ENCODE measurements around the gene PIK3R2. TPM values are rescaled to one million over a fixed set of nuclear protein-coding genes. Genes with fewer than 3 reads are reported as not detected.

PIK3R2 gene
- total and polyA plus RNA-seq, 2 of the 13 experiments (the other 11 are each of a cell fraction or from before 2014, with no cell fraction given): 18.6 to 25.3 TPM

DNA sequence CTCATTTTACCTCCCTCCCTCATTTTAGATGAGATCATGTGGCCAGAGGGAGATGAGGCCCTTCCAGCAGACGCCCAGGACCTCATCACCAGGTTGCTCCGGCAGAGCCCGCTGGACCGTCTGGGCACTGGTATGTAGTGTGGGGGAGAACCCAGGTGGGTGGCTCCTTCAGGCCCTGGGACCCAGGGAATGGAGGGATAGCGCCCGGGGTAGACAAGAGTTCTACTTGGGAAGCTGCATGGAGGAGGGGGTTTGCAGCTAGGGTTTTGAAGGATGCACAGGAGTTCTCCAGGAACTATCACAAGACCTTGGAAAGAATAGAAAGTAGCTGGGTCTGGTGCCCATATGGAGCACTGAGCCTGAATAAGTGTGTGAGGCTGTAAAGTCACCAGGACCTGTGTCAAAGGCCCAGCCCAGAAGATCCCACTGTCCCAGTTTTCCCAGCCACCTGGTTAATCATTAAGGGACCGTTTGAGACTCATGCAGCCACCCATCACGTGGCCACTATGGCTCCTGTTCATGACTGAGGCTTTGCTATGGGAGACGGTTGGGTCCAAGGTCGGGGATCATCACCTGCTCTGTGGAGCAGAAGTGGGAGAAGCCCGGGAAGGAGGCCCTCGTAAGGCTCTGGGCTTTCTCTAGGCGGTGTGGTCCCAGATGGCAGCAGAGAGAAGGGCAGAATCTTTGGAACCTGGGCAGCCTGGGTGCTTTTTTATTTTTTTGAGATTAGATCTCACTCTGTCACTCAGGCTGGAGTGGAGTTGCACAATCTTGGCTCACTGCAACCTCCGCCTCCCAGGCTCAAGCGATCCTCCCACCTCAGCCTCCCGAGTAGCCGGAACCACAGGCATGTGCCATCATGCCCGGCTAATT is 17.0 kb upstream of the PIK3R2 start (continued):
- TF ChIP-seq RARG (CRISPR knock-in tag; IDR thresholded peaks at IDR 0.05; ENCODE audit: low read depth) (no peak), ZSCAN9 (CRISPR knock-in tag; IDR thresholded peaks at IDR 0.05; ENCODE audit: borderline replicate concordance) (0 out of 2 replicates have a peak, but pooled peaks have one; percentile 29), MAFG (CRISPR knock-in tag; IDR thresholded peaks at IDR 0.05) (no peak), PPARG (CRISPR knock-in tag; conservative IDR thresholded peaks at IDR 0.05) (no peak; the same call in none of the 2 replicates), ZNF225 (CRISPR knock-in tag; IDR thresholded peaks at IDR 0.05) (no peak), HNRNPLL (IDR thresholded peaks at IDR 0.05; ENCODE audit: low read depth, low read length, poor library complexity, severe bottlenecking) (no peak), ZNF549 (CRISPR knock-in tag; IDR thresholded peaks at IDR 0.05) (no peak), ZNF589 (CRISPR knock-in tag; conservative IDR thresholded peaks at IDR 0.05) (no peak), RFX1 (IDR thresholded peaks at IDR 0.05) (no peak), BRD4 (CRISPR knock-in tag; IDR thresholded peaks at IDR 0.05) (0 out of 2 replicates have a peak, but pooled peaks have one; percentile 66), ZNF546 (CRISPR knock-in tag; conservative IDR thresholded peaks at IDR 0.05) (no peak), ZNF354B (CRISPR knock-in tag; IDR thresholded peaks at IDR 0.05) (no peak), ELF4 (CRISPR knock-in tag; IDR thresholded peaks at IDR 0.05; ENCODE audit: borderline replicate concordance) (no peak), KAT2B (IDR thresholded peaks at IDR 0.05; ENCODE audit: borderline replicate concordance, low read depth, low read length) (no peak), FOXJ3 (CRISPR knock-in tag; IDR thresholded peaks at IDR 0.05; ENCODE audit: borderline replicate concordance) (no peak), KDM2A (CRISPR knock-in tag; IDR thresholded peaks at IDR 0.05; ENCODE audit: borderline replicate concordance, low read depth) (peak; percentile 26; the same call in 1 of the 2 replicates), SOX5 (CRISPR knock-in tag; IDR thresholded peaks at IDR 0.05; ENCODE audit: borderline replicate concordance) (peak; percentile 58; the same call in 1 of the 2 replicates), ZNF124 (CRISPR knock-in tag; IDR thresholded peaks at IDR 0.05) (0 out of 2 replicates have a peak, but pooled peaks have one; percentile 46)
- TF ChIP-seq, protein P1, sequence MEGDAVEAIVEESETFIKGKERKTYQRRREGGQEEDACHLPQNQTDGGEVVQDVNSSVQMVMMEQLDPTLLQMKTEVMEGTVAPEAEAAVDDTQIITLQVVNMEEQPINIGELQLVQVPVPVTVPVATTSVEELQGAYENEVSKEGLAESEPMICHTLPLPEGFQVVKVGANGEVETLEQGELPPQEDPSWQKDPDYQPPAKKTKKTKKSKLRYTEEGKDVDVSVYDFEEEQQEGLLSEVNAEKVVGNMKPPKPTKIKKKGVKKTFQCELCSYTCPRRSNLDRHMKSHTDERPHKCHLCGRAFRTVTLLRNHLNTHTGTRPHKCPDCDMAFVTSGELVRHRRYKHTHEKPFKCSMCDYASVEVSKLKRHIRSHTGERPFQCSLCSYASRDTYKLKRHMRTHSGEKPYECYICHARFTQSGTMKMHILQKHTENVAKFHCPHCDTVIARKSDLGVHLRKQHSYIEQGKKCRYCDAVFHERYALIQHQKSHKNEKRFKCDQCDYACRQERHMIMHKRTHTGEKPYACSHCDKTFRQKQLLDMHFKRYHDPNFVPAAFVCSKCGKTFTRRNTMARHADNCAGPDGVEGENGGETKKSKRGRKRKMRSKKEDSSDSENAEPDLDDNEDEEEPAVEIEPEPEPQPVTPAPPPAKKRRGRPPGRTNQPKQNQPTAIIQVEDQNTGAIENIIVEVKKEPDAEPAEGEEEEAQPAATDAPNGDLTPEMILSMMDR (CRISPR knock-in tag; IDR thresholded peaks at IDR 0.05): peak; percentile 27
- TF ChIP-seq, protein P2, sequence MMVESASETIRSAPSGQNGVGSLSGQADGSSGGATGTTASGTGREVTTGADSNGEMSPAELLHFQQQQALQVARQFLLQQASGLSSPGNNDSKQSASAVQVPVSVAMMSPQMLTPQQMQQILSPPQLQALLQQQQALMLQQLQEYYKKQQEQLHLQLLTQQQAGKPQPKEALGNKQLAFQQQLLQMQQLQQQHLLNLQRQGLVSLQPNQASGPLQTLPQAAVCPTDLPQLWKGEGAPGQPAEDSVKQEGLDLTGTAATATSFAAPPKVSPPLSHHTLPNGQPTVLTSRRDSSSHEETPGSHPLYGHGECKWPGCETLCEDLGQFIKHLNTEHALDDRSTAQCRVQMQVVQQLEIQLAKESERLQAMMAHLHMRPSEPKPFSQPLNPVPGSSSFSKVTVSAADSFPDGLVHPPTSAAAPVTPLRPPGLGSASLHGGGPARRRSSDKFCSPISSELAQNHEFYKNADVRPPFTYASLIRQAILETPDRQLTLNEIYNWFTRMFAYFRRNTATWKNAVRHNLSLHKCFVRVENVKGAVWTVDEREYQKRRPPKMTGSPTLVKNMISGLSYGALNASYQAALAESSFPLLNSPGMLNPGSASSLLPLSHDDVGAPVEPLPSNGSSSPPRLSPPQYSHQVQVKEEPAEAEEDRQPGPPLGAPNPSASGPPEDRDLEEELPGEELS (CRISPR knock-in tag; IDR thresholded peaks at IDR 0.05): peak; percentile 71
- TF ChIP-seq, protein P3, sequence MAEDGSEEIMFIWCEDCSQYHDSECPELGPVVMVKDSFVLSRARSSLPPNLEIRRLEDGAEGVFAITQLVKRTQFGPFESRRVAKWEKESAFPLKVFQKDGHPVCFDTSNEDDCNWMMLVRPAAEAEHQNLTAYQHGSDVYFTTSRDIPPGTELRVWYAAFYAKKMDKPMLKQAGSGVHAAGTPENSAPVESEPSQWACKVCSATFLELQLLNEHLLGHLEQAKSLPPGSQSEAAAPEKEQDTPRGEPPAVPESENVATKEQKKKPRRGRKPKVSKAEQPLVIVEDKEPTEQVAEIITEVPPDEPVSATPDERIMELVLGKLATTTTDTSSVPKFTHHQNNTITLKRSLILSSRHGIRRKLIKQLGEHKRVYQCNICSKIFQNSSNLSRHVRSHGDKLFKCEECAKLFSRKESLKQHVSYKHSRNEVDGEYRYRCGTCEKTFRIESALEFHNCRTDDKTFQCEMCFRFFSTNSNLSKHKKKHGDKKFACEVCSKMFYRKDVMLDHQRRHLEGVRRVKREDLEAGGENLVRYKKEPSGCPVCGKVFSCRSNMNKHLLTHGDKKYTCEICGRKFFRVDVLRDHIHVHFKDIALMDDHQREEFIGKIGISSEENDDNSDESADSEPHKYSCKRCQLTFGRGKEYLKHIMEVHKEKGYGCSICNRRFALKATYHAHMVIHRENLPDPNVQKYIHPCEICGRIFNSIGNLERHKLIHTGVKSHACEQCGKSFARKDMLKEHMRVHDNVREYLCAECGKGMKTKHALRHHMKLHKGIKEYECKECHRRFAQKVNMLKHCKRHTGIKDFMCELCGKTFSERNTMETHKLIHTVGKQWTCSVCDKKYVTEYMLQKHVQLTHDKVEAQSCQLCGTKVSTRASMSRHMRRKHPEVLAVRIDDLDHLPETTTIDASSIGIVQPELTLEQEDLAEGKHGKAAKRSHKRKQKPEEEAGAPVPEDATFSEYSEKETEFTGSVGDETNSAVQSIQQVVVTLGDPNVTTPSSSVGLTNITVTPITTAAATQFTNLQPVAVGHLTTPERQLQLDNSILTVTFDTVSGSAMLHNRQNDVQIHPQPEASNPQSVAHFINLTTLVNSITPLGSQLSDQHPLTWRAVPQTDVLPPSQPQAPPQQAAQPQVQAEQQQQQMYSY (CRISPR knock-in tag; IDR thresholded peaks at IDR 0.05): peak; percentile 92
- TF ChIP-seq, protein P4, sequence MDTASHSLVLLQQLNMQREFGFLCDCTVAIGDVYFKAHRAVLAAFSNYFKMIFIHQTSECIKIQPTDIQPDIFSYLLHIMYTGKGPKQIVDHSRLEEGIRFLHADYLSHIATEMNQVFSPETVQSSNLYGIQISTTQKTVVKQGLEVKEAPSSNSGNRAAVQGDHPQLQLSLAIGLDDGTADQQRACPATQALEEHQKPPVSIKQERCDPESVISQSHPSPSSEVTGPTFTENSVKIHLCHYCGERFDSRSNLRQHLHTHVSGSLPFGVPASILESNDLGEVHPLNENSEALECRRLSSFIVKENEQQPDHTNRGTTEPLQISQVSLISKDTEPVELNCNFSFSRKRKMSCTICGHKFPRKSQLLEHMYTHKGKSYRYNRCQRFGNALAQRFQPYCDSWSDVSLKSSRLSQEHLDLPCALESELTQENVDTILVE (CRISPR knock-in tag; IDR thresholded peaks at IDR 0.05): no peak; the same call in 1 of the 2 replicates
